Measurements from ENCODE around the gene THRB. TPM values are rescaled to one million over a fixed set of nuclear protein-coding genes. Genes with fewer than 3 reads are reported as not detected.

THRB gene
- total RNA-seq, 1 experiment from 2014 or later: 5.8 TPM

DNA sequence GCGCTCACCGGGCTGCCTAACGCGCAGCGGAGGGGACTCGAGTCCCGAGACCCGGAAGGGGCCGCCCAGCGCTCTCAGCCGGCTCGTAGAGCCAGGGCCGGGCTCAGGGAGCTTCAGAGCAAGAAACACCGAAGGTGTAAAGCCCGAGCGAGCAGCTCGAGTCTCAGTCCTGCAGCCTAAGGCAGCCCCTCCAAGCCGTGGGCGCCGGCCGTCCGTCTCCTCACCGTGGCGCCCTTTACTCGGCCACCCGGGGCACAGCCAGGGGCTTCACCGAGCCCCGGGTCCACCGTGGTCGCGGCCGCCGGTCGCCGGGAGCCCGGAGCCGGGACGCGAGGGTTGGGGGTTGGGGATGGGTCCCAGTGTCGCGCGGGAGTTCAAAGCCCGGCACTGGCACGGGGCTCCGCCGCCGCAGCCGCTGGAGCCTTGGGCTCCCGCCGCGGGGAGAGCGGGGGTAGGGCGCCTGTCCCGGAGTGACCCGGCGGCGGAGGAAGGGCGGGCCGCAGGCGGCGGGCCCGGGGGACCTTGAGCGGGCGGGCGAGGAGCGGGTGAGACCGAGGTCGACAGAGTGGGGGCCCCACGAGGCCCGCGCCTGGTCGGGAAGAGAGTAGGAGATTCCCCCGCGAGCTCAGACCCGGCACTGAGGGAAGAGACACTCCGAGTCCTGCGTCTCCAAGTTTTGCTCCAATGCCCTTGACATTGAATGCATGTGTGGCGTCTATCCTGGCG is 26.9 kb upstream of the THRB start (continued):
- no peak; the same call in 1 of the 2 replicates for TF ChIP-seq USF1 (CRISPR knock-in tag; IDR thresholded peaks at IDR 0.05)
- no peak for TF ChIP-seq ZNF532 (CRISPR knock-in tag; IDR thresholded peaks at IDR 0.05; ENCODE audit: borderline replicate concordance)
- TF ChIP-seq, protein P1, sequence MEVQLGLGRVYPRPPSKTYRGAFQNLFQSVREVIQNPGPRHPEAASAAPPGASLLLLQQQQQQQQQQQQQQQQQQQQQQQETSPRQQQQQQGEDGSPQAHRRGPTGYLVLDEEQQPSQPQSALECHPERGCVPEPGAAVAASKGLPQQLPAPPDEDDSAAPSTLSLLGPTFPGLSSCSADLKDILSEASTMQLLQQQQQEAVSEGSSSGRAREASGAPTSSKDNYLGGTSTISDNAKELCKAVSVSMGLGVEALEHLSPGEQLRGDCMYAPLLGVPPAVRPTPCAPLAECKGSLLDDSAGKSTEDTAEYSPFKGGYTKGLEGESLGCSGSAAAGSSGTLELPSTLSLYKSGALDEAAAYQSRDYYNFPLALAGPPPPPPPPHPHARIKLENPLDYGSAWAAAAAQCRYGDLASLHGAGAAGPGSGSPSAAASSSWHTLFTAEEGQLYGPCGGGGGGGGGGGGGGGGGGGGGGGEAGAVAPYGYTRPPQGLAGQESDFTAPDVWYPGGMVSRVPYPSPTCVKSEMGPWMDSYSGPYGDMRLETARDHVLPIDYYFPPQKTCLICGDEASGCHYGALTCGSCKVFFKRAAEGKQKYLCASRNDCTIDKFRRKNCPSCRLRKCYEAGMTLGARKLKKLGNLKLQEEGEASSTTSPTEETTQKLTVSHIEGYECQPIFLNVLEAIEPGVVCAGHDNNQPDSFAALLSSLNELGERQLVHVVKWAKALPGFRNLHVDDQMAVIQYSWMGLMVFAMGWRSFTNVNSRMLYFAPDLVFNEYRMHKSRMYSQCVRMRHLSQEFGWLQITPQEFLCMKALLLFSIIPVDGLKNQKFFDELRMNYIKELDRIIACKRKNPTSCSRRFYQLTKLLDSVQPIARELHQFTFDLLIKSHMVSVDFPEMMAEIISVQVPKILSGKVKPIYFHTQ (CRISPR knock-in tag; IDR thresholded peaks at IDR 0.05): no peak
- no peak for TF ChIP-seq ZNF263 (CRISPR knock-in tag; IDR thresholded peaks at IDR 0.05; ENCODE audit: low read depth)
- no peak for TF ChIP-seq NFATC4 (CRISPR knock-in tag; IDR thresholded peaks at IDR 0.05)

- H3K27me3 Mint-ChIP-seq (ENCODE audit: low read depth): peaks cover 64% of the 10 kb centered on the region
- CTCF ChIA-PET: interaction anchor here (0.6 to 1.8 kb wide), 5 partner anchors 24 to 556 kb away, joined by 3 to 8 read pairs (median 3); partner anchors contain the start of gene THRB
- TF ChIP-seq E2F4 (CRISPR knock-in tag; IDR thresholded peaks at IDR 0.05; ENCODE audit: borderline replicate concordance, low read depth): no peak
- TF ChIP-seq STAT6 (CRISPR knock-in tag; conservative IDR thresholded peaks at IDR 0.05; ENCODE audit: low read depth): no peak
- no peak for TF ChIP-seq SMAD3 (CRISPR knock-in tag; IDR thresholded peaks at IDR 0.05; ENCODE audit: borderline replicate concordance)
- TF ChIP-seq, protein P2, sequence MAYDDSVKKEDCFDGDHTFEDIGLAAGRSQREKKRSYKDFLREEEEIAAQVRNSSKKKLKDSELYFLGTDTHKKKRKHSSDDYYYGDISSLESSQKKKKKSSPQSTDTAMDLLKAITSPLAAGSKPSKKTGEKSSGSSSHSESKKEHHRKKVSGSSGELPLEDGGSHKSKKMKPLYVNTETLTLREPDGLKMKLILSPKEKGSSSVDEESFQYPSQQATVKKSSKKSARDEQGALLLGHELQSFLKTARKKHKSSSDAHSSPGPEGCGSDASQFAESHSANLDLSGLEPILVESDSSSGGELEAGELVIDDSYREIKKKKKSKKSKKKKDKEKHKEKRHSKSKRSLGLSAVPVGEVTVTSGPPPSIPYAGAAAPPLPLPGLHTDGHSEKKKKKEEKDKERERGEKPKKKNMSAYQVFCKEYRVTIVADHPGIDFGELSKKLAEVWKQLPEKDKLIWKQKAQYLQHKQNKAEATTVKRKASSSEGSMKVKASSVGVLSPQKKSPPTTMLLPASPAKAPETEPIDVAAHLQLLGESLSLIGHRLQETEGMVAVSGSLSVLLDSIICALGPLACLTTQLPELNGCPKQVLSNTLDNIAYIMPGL (CRISPR knock-in tag; IDR thresholded peaks at IDR 0.05): no peak
- no peak for TF ChIP-seq ZNF121 (CRISPR knock-in tag; IDR thresholded peaks at IDR 0.05)
- TF ChIP-seq, protein P1 (CRISPR knock-in tag; IDR thresholded peaks at IDR 0.05): no peak
- TF ChIP-seq ATF1 (CRISPR knock-in tag; IDR thresholded peaks at IDR 0.05): no peak
- TF ChIP-seq E2F1 (CRISPR knock-in tag; IDR thresholded peaks at IDR 0.05): no peak
- no peak for TF ChIP-seq NFATC4 (CRISPR knock-in tag; IDR thresholded peaks at IDR 0.05)
- TF ChIP-seq FOXK1 (CRISPR knock-in tag; IDR thresholded peaks at IDR 0.05): no peak
- TF ChIP-seq ZNF232 (CRISPR knock-in tag; IDR thresholded peaks at IDR 0.05): no peak
Observed at GRCh38 chr3:24520976-24521419, 26.3 kb upstream of the THRB start.

More at GRCh38 chr3:24520976-24521419, 26.3 kb upstream of the THRB start:
- H3K4me3 Mint-ChIP-seq: peak overlapping the region; percentile 65
- DNase-seq (ENCODE audit: low spot score) (no peak), ATAC-seq (peak; percentile 5; the same call in 1 of the 2 replicates)
- H3K4me1 Mint-ChIP-seq: peaks cover 38% of the 10 kb centered on the region
- no peak overlapping the region for H3K27ac Mint-ChIP-seq
- POLR2A ChIA-PET: no interaction called here
- H3K36me3 Mint-ChIP-seq: no peaks in the 10 kb centered on the region
- no peaks in the 10 kb centered on the region for H3K9me3 Mint-ChIP-seq
